NOMO-1 treated with DMSO at 0.1 percent for 48 hours (cell line): ENCODE data around the gene DHRS12.
A peak's percentile ranks its signal among the peaks of the same experiment; 100 is the strongest.

ENCODE experiments used
- DNase-seq: peaks from one replicate; lab custom pipeline; 2025; ENCODE audit not compliant: unreplicated experiment; lab: John Stamatoyannopoulos, UW

Gene DHRS12

DNA sequence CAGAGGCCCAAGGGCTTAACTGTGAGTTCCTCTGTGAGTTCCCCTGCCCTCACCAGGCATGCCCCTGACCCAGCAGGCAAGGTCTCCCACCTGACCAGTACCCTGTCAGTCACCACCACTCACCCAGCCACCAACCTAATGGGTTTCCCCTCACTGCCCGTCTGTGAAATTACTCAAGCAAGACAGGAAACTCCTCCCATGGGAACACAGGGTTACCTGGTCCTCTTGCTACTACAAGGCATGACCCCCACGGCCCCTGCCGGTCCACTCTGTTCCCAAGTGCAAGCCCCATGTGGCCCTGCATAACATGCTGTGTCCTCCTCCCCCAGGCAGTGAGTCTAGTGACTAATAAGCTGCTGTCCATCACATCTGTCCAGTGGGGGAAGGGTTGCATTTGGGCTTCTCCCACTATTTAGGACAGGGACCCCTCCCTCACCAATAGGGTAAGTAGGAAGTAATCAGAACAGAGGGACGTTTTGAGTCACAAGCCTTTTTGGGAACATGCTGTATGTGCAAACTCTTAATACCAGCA, 8.0 kb upstream of the DHRS12 start:
- no peak for DNase-seq

DNA sequence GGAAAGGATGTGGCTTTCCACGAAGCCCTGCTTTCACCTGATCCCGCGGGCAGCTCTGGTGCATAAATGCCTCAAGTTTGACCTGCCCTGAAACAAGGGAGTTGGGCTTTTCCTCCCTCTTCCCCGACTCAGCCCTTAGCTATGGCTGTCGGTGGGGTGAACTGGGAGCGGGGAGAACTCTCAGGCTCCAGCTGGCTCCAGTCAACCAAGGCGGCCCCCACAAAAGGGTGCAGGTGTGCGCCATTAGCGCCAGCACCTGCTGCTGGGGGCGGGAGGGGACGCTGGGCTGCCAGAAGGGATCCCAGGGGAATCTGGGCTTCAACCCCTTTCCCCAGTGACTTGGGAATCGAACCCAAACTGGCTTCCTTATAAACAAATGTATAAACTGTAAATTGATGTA, 7.1 kb upstream of the DHRS12 start:
- no peak for DNase-seq

DNA sequence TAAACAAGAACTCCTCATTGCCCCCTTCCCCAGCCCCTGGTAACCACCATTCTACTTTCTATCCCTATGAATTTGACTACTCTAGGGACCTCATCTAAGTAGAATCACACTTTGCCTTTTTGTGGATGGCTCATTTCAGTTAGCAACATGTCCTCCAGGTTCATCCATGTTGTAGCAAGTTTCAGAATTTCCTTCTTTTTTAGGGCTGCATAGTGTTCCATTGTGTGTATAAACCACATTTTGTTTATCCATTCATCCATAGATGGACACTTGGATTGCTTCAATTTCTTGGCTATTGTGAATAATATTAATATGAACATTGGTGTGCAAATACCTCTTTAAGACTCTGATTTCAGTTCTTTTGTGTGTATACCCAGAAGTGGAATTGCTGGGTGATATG, 4.8 kb upstream of the DHRS12 start:
- DNase-seq, result no peak

DNA sequence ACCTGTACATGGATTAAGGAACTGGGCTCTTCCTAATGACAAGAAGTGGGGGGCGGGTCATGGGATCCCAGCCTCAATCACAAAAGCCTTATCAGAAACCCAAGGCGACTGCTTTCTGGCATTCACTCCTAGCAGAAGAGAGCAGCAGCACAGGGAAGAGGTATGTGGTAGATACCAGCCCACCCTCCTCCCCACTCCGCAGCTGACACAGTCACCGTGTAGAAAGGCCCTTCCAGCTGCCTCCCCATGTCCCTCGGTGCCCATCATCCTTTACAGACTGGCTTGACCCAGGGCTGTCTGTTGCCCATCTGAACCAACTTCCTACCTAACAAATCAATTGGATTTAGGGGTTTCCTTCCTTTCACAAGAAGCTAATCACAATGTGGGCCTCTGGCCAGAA, 3.1 kb upstream of the DHRS12 start:
- DNase-seq, result no peak

DNA sequence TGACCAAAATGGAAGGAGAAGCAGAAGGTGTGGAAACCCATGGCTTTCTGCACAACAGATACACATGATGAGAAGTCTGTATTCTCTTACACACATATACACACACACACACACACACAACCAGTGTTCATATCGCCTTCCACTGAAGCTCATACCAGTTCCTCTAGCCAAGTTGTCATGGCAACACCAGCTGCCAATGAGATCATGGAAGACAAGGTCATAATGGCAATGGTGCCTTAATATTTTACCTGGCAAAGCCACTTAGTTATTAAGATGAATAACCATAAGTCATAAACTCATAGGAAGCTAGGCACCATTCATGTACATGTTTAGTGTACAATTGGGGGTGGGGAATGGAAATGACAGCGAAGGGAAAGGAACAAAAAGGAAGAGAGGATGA, 2.6 kb upstream of the DHRS12 start:
- DNase-seq, result no peak

DNA sequence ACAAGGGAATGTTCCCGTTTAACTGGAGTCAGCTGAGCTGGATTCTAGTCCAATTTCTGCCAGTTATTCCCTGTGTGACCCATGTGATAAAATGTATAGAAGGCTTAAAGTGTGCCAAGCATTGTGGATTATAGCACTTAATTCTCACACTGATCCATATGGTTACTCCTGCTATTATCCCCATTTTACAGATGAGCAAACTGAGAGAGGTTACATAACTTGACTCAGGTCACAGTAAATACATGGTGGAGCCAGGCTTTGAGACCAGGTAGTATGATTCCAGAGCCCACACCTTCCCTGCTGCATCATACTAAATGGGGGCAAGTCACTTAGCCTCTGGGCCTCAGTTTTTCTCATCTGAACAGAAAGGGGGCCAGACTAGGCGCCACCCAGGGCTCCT, 2.0 kb upstream of the DHRS12 start:
- no peak for DNase-seq

DNA sequence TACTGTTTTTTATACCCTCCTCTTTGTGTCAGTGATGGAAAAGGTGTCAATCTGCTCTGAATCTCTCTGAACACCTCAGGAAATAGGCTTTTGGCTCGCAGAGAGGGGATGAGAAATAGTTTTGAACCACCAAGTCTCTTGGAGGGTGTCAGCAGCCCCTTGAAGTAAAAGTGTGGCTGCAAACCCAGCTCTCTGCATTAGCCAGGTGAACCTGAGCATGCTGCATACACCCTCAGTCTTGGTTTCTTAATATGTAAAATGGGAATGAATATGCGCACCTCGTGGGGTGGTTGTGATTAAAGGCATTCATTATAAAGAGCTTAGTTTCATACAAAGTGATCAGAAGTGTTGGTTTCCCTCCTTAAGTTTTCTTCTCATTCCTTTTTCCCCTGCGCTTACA, 1.4 kb upstream of the DHRS12 start:
- no peak for DNase-seq

DNA sequence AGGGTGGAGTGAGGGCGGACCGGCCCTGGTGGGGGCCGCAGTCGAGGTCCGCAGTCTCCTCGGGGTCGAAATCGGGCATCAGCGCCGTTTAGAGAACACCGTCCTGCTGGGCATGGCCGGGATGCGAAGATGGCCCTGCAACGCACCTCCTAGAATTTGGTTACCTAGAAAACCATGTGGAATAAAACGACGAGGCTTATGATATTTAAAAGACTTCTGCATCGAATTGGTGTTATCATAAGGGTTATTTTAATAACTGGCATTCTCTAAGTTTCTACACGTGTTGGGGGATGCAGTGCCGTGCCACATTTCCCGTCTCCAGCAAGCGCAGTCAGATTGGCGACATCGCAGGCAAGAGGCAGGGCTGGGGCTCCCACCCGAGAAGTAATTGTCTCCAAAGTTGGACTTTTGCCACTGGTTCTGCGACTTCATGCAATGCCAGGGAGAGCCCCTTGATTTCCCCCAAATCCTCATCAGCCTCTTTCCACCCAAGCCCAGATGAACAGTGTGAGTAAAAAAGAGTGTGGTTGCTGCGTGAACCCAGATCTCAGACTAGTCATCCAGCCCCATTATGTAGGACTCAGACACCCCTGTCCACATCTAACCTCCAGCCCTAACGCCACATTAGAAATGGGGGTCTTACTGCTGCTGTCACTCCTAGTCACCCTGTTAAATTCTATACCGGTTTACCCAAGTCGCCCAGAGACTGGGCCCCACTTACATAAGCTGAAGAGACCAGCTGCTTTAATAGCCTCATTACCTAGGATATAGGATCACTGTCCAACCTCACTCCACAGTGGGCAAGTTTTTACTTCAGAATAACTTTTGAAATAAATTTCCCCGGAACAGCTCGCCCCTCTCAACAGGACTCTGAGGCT, 571 bp upstream of the DHRS12 start:
- peak; percentile 54 for DNase-seq

DNA sequence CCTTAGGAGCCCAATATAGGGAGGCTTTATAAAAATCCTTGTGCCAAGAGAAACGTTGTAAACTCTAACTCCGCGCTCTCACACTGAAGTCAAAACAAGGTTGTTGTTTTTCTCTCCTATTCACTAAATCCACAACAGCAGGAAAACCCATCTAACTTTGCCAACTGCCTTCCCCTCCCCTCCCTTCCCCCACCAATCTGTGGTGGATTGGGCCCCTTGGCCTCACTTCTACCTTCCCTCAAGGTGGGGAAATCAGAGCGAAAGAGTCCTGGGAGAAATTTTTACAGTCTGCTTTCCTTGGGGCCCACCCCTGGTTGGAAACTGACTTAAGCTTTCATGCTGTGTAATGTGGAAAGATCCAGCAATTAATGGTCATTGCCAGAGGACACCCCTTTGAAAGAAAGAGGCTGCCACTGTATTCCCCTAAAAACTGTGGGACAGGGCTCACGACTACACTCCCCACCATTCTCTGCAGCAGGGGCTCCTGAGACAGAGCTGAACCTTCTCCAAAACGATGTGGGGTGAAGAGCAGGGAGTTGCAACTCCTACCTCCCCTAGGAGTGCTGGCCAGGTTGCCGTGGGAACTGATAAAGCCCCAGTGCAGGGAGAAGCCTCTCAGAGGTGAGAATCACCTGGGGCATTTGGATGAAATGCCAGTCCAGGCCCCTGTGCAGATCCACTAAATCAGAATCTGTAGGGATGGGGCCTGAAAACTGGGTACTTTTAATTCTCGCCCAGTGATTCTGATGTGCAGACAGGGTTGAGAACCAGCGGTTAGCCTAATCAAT, 1.1 kb downstream of the DHRS12 start:
- DNase-seq, result no peak

DNA sequence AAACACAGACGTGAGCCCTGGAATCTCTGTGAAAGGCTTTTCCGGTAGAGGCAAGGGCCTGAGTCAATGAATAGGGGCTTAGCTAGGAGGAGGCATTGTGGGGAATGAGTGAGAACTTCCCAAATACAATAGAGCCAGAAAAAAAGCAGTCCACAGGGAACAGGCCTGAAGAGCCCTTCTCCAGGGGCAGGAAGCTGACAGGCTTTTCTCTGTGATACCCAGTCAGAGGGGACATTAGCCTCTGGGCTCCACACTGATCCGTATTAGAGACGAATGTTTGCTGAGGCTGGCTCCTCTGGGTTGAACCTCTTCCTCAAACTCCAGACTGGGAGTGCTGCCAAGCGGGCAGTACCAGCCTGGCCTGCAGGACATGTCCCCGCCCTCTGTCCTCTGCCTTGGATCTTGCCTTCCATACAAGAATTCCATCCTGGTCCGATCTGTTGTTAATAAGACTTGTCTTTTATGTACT, 2.3 kb downstream of the DHRS12 start:
- DNase-seq, result no peak

DNA sequence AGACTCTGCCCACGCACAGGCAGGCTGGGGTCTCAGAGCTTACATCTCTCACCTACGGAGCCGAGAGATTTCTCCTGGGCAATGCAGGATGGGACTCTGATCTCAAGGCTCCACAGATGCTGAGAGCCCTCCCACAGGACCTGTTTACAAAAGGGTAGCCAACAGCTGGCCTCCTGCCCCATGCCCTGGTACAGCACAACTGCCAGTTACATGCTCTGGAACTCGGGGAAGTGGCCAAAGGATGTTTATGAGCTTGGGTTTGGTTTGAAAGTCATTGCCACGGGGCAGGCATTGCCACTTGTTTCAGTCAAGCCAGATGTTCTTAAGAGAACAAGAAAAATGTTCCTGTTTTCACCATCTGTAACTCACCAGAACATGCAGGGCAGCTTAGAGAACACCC, 3.5 kb downstream of the DHRS12 start:
- no peak for DNase-seq

DNA sequence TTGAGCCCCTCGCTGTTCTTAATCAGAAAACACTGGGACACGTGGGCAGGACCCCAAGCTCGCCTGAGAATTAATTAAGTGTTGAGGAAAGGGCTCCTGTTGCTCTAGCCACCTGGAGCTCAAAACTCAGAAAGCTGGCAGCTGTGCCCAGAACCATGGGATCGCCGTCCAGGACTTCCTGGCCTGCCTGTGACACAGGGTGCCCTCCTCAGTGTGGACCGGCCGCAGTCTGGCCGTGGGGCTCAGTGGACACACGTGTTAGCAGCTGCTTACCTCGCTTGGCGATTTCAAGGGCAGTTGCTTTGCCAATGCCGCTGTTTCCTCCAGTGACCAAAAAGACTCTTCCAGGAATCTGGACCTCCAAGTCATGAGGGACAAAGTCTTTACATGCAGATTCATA, 4.7 kb downstream of the DHRS12 start:
- DNase-seq, result no peak

DNA sequence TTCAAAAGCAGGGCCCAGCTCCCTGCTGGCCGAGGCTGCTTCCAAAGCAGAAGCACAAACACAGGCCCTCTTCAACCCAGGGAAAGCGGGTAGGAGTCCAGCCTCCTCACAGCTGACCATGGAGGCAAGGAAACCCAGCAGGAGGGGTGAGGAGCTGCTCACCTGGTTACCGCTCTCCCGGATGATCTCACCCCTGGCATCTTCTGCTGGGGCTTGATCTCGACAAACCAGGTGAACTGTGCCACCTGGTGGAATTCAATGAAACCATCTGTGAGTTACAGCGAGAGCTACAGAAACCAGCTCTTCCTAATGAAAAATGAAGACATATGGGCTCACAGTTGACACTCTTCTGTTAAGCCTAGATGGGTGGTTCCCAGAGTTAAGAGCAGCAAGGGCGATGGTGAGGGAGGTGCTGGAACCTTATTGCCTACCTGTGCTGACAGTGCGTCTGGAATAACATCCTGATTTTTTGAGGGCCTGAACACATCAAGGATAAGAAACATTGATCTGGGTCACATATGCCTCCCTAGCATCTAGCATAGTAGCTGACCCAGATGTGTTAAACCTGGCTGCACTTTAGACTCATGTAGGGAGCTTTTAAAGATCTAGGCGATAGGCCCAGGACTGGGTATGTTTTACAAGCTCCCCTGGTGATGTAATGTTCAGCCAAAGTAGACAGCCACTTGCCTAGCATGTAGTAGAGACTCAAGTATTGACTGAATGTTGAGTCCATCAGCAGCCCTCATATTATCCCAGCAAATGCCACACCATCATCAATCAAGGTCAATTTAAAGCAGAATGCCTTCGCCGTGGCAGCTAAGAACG, 6.1 kb downstream of the DHRS12 start:
- DNase-seq, result peak; percentile 15

DNA sequence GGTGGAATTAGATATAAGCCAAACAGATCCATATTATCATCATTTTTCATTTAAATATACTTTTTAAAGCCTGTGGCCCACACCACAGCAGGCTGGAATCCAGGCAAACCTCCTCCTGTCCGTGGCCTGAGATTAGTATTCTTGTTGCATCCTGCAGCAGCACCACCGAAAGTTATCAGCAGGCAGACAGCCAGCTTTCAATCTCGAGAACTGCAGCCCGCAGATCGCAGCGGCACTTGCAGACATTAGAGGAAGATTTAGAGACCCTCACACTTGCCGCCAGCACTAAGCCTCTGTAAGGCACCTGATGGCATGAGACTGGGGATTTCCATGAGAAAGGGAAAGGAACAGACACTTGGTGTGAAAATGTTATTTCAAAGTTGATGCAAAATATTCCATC, 7.4 kb downstream of the DHRS12 start:
- DNase-seq, result no peak

DNA sequence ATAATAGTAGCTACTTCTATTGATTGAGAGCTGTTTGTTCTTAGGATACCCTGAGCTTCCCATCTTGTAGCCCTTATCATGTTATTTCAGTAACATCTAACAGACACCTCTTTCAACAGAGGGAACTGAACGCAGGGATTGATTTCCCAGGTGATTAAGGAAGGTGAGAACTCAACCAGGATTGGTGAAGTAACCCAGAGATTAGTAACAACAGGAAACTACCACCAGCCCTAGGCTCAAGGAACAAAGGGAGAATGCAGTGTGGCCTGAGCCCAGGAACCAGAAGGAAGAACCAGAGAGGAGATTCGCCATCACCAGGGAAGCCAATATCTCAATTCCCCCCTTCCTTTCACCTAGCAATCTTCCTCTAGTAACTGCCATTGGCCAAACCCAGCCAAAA, 8.5 kb downstream of the DHRS12 start:
- no peak for DNase-seq

DNA sequence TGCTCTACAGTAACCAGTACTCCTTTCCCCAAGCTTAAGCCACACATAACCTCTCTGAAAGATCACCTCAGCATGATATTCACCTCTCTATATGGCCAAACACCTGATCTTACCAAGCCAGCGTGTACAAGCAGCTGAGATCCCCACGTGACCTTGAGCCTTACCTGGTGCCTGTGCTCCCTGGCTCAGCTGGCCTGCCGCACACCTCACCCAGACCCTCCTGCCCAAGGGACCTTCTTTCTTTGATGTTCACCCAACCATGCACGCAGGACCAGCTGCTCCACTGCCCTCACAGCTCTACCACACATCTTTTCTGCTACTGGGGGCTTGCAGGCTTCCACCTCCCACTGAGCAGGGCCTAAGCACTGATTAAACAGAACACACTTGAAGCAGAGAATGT, 9.0 kb downstream of the DHRS12 start:
- no peak for DNase-seq

DNA sequence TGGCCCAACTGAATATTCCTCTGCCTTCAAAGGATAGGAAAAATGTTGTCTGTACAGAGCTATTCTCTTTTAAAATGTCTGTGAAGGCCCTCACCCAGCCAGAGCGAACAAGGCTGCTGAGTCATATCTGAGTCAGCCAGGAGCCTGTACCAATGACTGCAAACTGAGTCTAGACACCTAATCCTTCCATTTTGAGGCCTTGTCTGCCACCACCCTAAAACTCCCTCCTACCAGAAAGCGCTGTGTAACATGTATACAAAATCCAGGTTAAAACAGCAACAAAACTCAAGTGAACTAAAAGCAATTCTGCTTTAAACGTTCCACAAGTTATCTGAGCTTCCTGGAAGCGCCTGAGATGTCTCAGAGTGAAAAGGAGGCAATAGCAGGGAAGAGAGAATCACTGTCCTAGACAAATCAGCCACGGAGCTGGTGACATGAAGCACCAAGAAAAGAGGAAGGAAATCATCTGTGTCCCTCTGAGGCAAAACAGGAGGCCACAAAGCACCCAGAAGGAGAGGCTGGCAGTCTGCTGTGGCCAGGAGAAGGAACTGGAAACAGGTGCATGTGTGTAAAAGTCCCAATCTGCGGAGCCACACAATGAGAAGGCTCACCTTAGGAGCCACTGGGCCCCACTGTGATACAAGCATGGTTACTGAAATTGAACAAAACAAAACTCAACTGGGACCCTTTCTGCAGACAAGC, 10.2 kb downstream of the DHRS12 start:
- peak; percentile 90 for DNase-seq

DNA sequence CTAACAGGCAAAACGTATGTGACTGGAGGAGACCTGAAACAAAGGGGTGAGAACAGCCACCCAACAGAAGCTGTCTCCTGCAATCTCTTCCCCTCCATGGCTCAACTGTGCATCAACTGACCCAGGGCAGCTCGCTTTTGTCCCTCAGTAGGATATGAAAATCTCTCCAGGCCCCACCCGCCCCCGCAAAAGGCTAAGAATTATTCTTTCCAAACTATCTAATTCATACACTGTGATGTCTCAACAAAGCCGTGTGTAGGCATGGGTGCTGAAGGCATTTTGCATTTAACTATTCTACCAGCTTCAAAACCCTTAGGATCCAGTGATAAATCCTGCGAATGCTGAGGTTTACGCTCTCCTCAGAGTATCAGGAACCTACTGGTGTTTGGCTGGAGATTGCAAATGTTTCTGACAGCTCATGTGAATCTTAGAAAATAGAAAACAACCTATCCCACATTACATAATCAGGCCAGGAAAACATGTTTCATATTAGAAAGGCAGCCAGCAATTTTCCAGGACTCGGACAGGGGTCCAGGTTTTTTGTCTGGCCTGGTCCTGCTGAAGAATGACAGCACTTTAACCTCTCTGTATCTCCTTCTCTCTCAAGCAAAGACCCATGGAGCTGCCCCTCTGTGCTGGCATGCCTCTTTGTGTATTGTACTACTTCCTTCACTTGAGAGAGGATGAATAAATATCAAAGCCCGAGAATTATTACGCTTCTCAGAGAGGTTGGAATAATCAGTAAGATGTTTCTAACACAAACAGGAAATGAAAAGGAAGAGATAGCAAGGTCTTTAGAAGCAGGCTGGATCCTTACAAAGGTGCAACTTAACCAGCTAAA, 17.3 kb downstream of the DHRS12 start:
- DNase-seq, result no peak

DNA sequence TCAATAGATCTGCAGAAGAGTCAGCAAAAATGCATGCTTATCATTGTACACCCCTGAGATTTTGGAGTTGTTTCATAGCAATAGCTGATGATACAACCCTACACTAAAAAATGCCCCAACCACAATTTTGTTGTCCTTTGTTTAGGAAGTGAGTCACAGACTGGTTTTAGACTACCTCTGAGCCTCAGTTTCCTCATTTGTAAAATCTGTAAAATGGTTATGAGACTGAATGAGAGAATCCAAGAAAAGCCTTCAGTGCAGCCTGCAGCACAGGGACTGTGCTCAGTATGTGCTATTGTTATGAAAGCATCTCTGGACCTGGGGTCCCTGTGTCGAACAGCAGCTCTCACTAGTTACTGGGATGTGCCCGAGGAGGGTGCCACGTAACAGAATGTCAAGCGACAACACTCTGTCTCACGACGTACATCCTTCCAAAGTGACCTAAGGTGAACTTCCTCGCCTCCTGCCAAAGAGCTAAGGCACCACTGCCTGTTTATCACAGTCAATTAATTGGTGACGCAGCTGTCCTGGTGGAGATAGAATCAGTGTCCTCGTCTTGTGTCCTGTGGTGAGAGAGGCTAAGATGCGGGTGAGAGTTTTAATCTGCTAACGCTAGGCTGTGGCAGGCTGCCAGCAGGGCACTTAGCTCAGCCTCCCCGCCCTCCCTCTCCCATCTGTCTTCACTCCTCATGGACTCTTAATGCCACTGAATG, 18.1 kb downstream of the DHRS12 start:
- no peak for DNase-seq
